ENCODE data around the gene DYTN.

DYTN gene

GRCh38 chr2:206611191-206611590, 107.0 kb downstream of the DYTN start:
- DNase-seq = no peak

GRCh38 chr2:206610451-206610850, 107.7 kb downstream of the DYTN start:
- no peak for DNase-seq

- no peak for DNase-seq
Observed at GRCh38 chr2:206603243-206603642, 115.0 kb downstream of the DYTN start.
